IMR-90 (cell line): ENCODE data around the gene TMEM170B. TPM values are rescaled to one million over a fixed set of nuclear protein-coding genes. Genes with fewer than 3 reads are reported as not detected.

Source experiments
- ATAC-seq: fragments of 200-7000 bp; cut with Tn5 transposase; 2 replicates; pipeline ENCODE4 v1.9.1; 2020; ENCODE audit warnings: low read depth, mild to moderate bottlenecking, moderate library complexity
- BruUV-seq: library from RNA; stranded (reverse); fragments of 400-500 nt; replicated peaks from 2 replicates; lab custom pipeline; 2021; lab: Mats Ljungman, UMichigan
- CTCF ChIA-PET: fragments of 300-600 bp; formaldehyde crosslinking; extraction: SDS; loops from one replicate; lab custom pipeline; 2021; ENCODE audit warnings: antibody characterized with exemption; lab: Yijun Ruan, JAX
- POLR2A ChIA-PET: fragments of 300-600 bp; sonication (Branson Sonifier 250); formaldehyde crosslinking; loops from one replicate; lab custom pipeline; 2022; ENCODE audit warnings: antibody characterized with exemption; ENCODE audit not compliant: unreplicated experiment; lab: Charles Lee
- DNase-seq: peaks from one replicate; pipeline ENCODE4 v3.0.0; 2013
- H2AFZ ChIP-seq: replicated peaks from 2 replicates; pipeline ENCODE3; 2013; ENCODE audit warnings: low read length, mild to moderate bottlenecking; ENCODE audit not compliant: poor library complexity
- H2AK5ac ChIP-seq: 2 replicates; pipeline ENCODE4 v1.6.1; 2013; ENCODE audit warnings: low read depth, low read length, inconsistent platforms
- H2AK9ac ChIP-seq: replicated peaks from 2 replicates; pipeline ENCODE3; 2013; ENCODE audit warnings: mild to moderate bottlenecking, low read depth, low read length, moderate library complexity; ENCODE audit not compliant: poor library complexity
- H2BK120ac ChIP-seq: 2 replicates; pipeline ENCODE4 v1.6.1; 2013; ENCODE audit warnings: low read depth, low read length, inconsistent platforms
- H2BK15ac ChIP-seq: 3 replicates; pipeline ENCODE4 v1.6.1; 2013; ENCODE audit warnings: low read depth, low read length, inconsistent platforms
- H2BK20ac ChIP-seq: 2 replicates; pipeline ENCODE4 v1.6.1; 2013; ENCODE audit warnings: low read depth, mild to moderate bottlenecking, inconsistent platforms, low read length, moderate library complexity
- H2BK5ac ChIP-seq: 2 replicates; pipeline ENCODE4 v1.6.1; 2013; ENCODE audit warnings: mild to moderate bottlenecking, low read depth, low read length, inconsistent platforms; ENCODE audit not compliant: poor library complexity, severe bottlenecking
- H3K14ac ChIP-seq: replicated peaks from 2 replicates; pipeline ENCODE4 v1.6.1; 2013; ENCODE audit warnings: low read depth, low read length, inconsistent platforms
- H3K18ac ChIP-seq: 2 replicates; pipeline ENCODE4 v1.6.1; 2013; ENCODE audit warnings: low read depth, low read length, control low read depth
- H3K23ac ChIP-seq: 2 replicates; pipeline ENCODE4 v1.6.1; 2013; ENCODE audit warnings: low read depth, low read length, inconsistent platforms
- H3K27ac ChIP-seq: 2 replicates; pipeline ENCODE4 v1.5.1; 2013; ENCODE audit warnings: mild to moderate bottlenecking, control low read depth, low read length; ENCODE audit not compliant: insufficient read depth
- H3K27me3 ChIP-seq: 2 replicates; pipeline ENCODE4 v1.6.1; 2013; ENCODE audit warnings: low read length; ENCODE audit not compliant: control insufficient read depth, insufficient read depth
- H3K36me3 ChIP-seq: 2 replicates; pipeline ENCODE4 v1.6.1; 2013; ENCODE audit warnings: low read length, mixed read lengths; ENCODE audit not compliant: control insufficient read depth, insufficient read depth
- H3K4ac ChIP-seq: 2 replicates; pipeline ENCODE4 v1.6.1; 2013; ENCODE audit warnings: low read depth, low read length, inconsistent platforms
- H3K4me1 ChIP-seq: 2 replicates; pipeline ENCODE4 v1.6.1; 2013; ENCODE audit warnings: low read length, mixed read lengths; ENCODE audit not compliant: control insufficient read depth, insufficient read depth
- H3K4me2 ChIP-seq: 2 replicates; pipeline ENCODE4 v1.6.1; 2013; ENCODE audit warnings: low read depth, mild to moderate bottlenecking, control low read depth, low read length, moderate library complexity
- H3K4me3 ChIP-seq: 2 replicates; pipeline ENCODE4 v1.5.1; 2013; ENCODE audit warnings: low read depth, mild to moderate bottlenecking, control low read depth, low read length, moderate library complexity; ENCODE audit not compliant: insufficient read depth
- H3K56ac ChIP-seq: 2 replicates; pipeline ENCODE4 v1.6.1; 2013; ENCODE audit warnings: low read length, inconsistent platforms; ENCODE audit not compliant: insufficient read depth; ENCODE audit errors: extremely low read depth
- H3K79me1 ChIP-seq, 2 experiments: 2 replicates each; pipeline ENCODE4 v1.6.1; 2013; ENCODE audit warnings: low read length in 2 of 2, inconsistent platforms in 1 of 2, low read depth in 1 of 2
- H3K9ac ChIP-seq: 2 replicates; pipeline ENCODE4 v1.6.1; 2013; ENCODE audit warnings: low read depth, low read length, control low read depth
- H3K9me1 ChIP-seq: 2 replicates; pipeline ENCODE4 v1.6.1; 2013; ENCODE audit warnings: low read length, inconsistent platforms; ENCODE audit not compliant: insufficient read depth
- H3K9me3 ChIP-seq: 2 replicates; pipeline ENCODE4 v1.6.1; 2013; ENCODE audit warnings: low read length; ENCODE audit not compliant: control insufficient read depth, insufficient read depth
- H4K20me1 ChIP-seq: 2 replicates; pipeline ENCODE4 v1.6.1; 2013; ENCODE audit warnings: low read length, inconsistent platforms; ENCODE audit not compliant: insufficient read depth
- H4K5ac ChIP-seq: 2 replicates; pipeline ENCODE4 v1.6.1; 2013; ENCODE audit warnings: mild to moderate bottlenecking, low read depth, low read length, control low read depth
- H4K8ac ChIP-seq, 2 experiments: 2 replicates each; pipeline ENCODE4 v1.6.1; 2013; ENCODE audit warnings: low read depth in 2 of 2, low read length in 2 of 2, control low read depth in 1 of 2, inconsistent platforms in 1 of 2
- H4K91ac ChIP-seq: 2 replicates; pipeline ENCODE4 v1.6.1; 2013; ENCODE audit warnings: low read depth, low read length, inconsistent platforms; ENCODE audit not compliant: insufficient read depth
- BHLHE40 ChIP-seq: fragments of 150-350 bp; IDR thresholded peaks from 2 replicates; pipeline ENCODE4 v1.6.1; 2016; ENCODE audit warnings: mild to moderate bottlenecking, low read depth, low read length
- CEBPB ChIP-seq: IDR thresholded peaks from 2 replicates; pipeline ENCODE4 v1.6.1; 2012; ENCODE audit warnings: low read depth, low read length, improper control_type of control experiment
- CHD1 ChIP-seq: IDR thresholded peaks from 2 replicates; pipeline ENCODE4 v1.6.1; 2012; ENCODE audit warnings: low read depth, low read length, improper control_type of control experiment
- CTCF ChIP-seq: conservative IDR thresholded peaks from 2 replicates; pipeline ENCODE4 v1.5.1; 2012; ENCODE audit warnings: mild to moderate bottlenecking, low read depth, low read length, improper control_type of control experiment
- ELK1 ChIP-seq: fragments of 150-350 bp; IDR thresholded peaks from 2 replicates; pipeline ENCODE4 v1.6.1; 2016; ENCODE audit warnings: low read depth, mild to moderate bottlenecking, low read length, moderate library complexity, borderline replicate concordance
- FOS ChIP-seq: fragments of 150-350 bp; IDR thresholded peaks from 2 replicates; pipeline ENCODE4 v1.6.1; 2016; ENCODE audit warnings: low read depth, low read length
- MAFK ChIP-seq: IDR thresholded peaks from 2 replicates; pipeline ENCODE4 v1.6.1; 2012; ENCODE audit warnings: low read depth, low read length, improper control_type of control experiment
- MAZ ChIP-seq: IDR thresholded peaks from 2 replicates; pipeline ENCODE4 v1.6.1; 2012; ENCODE audit warnings: low read depth, mild to moderate bottlenecking, low read length, improper control_type of control experiment, moderate library complexity, borderline replicate concordance
- MXI1 ChIP-seq: IDR thresholded peaks from 2 replicates; pipeline ENCODE4 v1.6.1; 2012; ENCODE audit warnings: low read depth, mild to moderate bottlenecking, low read length, moderate library complexity, borderline replicate concordance
- NFE2L2 ChIP-seq: fragments of 150-350 bp; IDR thresholded peaks from 2 replicates; pipeline ENCODE4 v1.6.1; 2016; ENCODE audit warnings: low read depth, mild to moderate bottlenecking, low read length
- POLR2A ChIP-seq: IDR thresholded peaks from 2 replicates; pipeline ENCODE4 v1.6.1; 2012; ENCODE audit warnings: mild to moderate bottlenecking, low read depth, low read length
- RAD21 ChIP-seq: IDR thresholded peaks from 2 replicates; pipeline ENCODE4 v1.6.1; 2012; ENCODE audit warnings: low read length, improper control_type of control experiment
- RCOR1 ChIP-seq: IDR thresholded peaks from 2 replicates; pipeline ENCODE4 v1.6.1; 2012; ENCODE audit warnings: mild to moderate bottlenecking, low read length, improper control_type of control experiment; ENCODE audit not compliant: insufficient replicate concordance
- RFX5 ChIP-seq: IDR thresholded peaks from 2 replicates; pipeline ENCODE4 v1.8.0; 2012; ENCODE audit warnings: low read depth, mild to moderate bottlenecking, low read length, moderate library complexity
- SMC3 ChIP-seq: fragments of 150-350 bp; IDR thresholded peaks from 2 replicates; pipeline ENCODE4 v1.6.1; 2016; ENCODE audit warnings: low read depth, mild to moderate bottlenecking, antibody characterized with exemption, low read length, moderate library complexity
- WGBS, 2 experiments: methylation state at CpG; one replicate each; pipeline versions ENCODE4 v1.1.5 to v1.1.7; 2013; ENCODE audit warnings: missing lambda C conversion rate in 2 of 2; ENCODE audit not compliant: insufficient read length in 1 of 2; ENCODE audit errors: extremely low coverage in 2 of 2; 5-methylcytosine and 5-hydroxymethylcytosine counted together
- dilution Hi-C: fragments of 300-500 bp; cut with HindIII; formaldehyde crosslinking; loops from one replicate; pipeline ENCODE4 v1.14.3; 2018; ENCODE audit warnings: low sequenced_read_pairs; ENCODE audit not compliant: unreplicated experiment
- in situ Hi-C: fragments of 300-500 bp; cut with MboI; formaldehyde crosslinking; loops from 3 replicates; pipeline ENCODE4 v1.14.3; 2019; ENCODE audit warnings: low sequenced_read_pairs, inconsistent platforms, mixed read lengths
- intact Hi-C: fragments of 100-400 bp; cut with micrococcal nuclease; formaldehyde crosslinking; loops from 2 replicates; pipeline ENCODE4 v1.10.0; 2022
- polyA plus RNA-seq, 3 experiments: library from polyadenylated mRNA; depleted of rRNA; stranded (reverse); fragments of >200 nt; gene quantifications; 2 replicates each; pipeline ENCODE4 v1.2.3, GENCODE V29; 2012; ENCODE audit warnings: low replicate concordance in 1 of 3
- total RNA-seq: library from RNA; depleted of rRNA; stranded (reverse); fragments of >200 nt; gene quantifications from 2 replicates; pipeline ENCODE4 v1.2.3, GENCODE V29; 2012
- TF ChIP-seq, protein P1 (sequence below): fragments of 150-350 bp; IDR thresholded peaks from 2 replicates; pipeline ENCODE4 v1.6.1; 2017; ENCODE audit warnings: mild to moderate bottlenecking, antibody characterized with exemption, low read length, low read depth

The TMEM170B gene
- total and polyA plus RNA-seq, 2 of the 4 experiments (the other 2 are of a cell fraction): 0.10 to 0.18 TPM

DNA sequence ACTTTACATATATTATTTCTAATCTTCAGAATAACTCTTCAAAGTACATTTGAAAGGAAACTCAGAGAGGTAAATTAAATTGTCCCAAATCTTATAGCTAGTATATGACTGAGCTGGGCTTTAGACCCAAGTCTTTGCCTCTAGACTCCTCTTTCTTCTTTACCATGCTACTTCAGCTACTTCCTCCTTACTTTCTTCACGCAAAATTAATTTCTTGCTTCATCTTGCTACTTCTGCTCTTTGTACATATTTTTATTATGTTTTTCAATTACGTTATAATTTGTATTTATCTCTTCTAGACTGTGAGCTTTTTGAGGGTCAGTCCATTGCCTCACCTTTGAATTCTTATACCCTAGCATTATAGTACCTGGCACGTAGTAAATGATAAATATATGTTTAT, 5.3 kb downstream of the TMEM170B start:
- 100% methylated on average over 1 of the region's 3 CpGs; no CpG with 5 or more reads in 1 of the 2 experiments for WGBS, 2 experiments
- H3K56ac ChIP-seq: no peak overlapping the region
- H3K4me1 ChIP-seq: no peaks in the 10 kb centered on the region
- no peak for DNase-seq
- no peak overlapping the region for H2AK5ac ChIP-seq
- no peak overlapping the region for H3K18ac ChIP-seq
- H3K36me3 ChIP-seq: no peaks in the 10 kb centered on the region
- no TSS peak for BruUV-seq
- H4K91ac ChIP-seq: no peak overlapping the region
- H3K9me3 ChIP-seq: no peaks in the 10 kb centered on the region
- H3K4ac ChIP-seq: no peak overlapping the region
- POLR2A ChIA-PET: no interaction called here
- CTCF ChIA-PET: no interaction called here
- H3K9me1 ChIP-seq: no peaks in the 10 kb centered on the region
- TF ChIP-seq CHD1 (no peak), BHLHE40 (no peak), FOS (no peak), MAFK (no peak), MXI1 (no peak), ELK1 (no peak), SMC3 (no peak), NFE2L2 (no peak), CEBPB (no peak), RAD21 (no peak), CTCF (no peak), RFX5 (no peak), MAZ (no peak), POLR2A (no peak), RCOR1 (no peak)
- TF ChIP-seq, protein P1, sequence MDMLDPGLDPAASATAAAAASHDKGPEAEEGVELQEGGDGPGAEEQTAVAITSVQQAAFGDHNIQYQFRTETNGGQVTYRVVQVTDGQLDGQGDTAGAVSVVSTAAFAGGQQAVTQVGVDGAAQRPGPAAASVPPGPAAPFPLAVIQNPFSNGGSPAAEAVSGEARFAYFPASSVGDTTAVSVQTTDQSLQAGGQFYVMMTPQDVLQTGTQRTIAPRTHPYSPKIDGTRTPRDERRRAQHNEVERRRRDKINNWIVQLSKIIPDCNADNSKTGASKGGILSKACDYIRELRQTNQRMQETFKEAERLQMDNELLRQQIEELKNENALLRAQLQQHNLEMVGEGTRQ: no peak
- H4K8ac ChIP-seq: no peak overlapping the region
- in situ Hi-C loops (no loop called here), dilution Hi-C loops (no loop called here), intact Hi-C loops (no loop called here)
- no peak overlapping the region for H4K5ac ChIP-seq
- H3K4me2 ChIP-seq: no peak overlapping the region
- no peak overlapping the region for H2BK5ac ChIP-seq
- H3K14ac ChIP-seq: no peak overlapping the region
- no peak overlapping the region for H3K9ac ChIP-seq
- no peaks in the 10 kb centered on the region for H3K79me1 ChIP-seq
- H4K20me1 ChIP-seq: no peaks in the 10 kb centered on the region
- no peak overlapping the region for H2BK15ac ChIP-seq
- H3K4me3 ChIP-seq: no peak overlapping the region
- H3K27me3 ChIP-seq: peaks cover 12% of the 10 kb centered on the region
- H2BK120ac ChIP-seq: no peak overlapping the region
- no peak overlapping the region for H2AK9ac ChIP-seq
- no peak overlapping the region for H3K27ac ChIP-seq
- H3K23ac ChIP-seq: no peak overlapping the region
- no peak overlapping the region for H2BK20ac ChIP-seq
- H2AFZ ChIP-seq: no peak overlapping the region
- ATAC-seq: no peak
